ENCODE measurements around the gene TMEM234. TPM values are rescaled to one million over a fixed set of nuclear protein-coding genes. Genes with fewer than 3 reads are reported as not detected.

Gene TMEM234
- total RNA-seq, 1 experiment from 2014 or later: 23.3 TPM

GRCh38 chr1:32247452-32247851, 25.3 kb upstream of the TMEM234 start:
- no peak overlapping the region for H3K27ac ChIP-seq (ENCODE audit: low read length)

DNA sequence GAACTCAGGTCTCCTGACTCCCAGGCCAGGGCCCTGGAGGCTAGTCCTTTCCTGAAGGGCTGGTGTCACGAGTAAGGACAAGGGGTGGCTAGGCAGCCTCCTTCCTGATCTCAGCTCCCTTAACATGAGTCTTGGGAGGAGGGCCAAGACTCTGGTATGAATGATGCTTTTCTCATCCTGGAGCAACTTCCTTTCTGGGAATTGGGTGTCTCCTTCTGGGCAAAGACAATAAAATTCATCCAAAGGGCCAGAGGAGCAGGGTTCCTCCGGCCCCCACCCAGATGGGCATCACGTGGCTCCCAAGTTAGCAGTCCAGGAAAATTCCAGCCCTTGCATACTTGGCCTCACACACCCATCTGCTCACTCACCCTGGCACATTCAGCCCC, 24.7 kb upstream of the TMEM234 start, which contains the start of gene FAM167B:
Gene FAM167B, plus strand, starts transcription at position 335 of the 386 bp plus-strand sequence. CDS start 200 bp downstream, outside the sequence.
- no TSS peak for BruUV-seq (replicated peaks)
- H3K4me3 ChIP-seq (ENCODE audit: low read depth in 2 of 2, low read length in 2 of 2): no peak within 1 kb of the TSS
- intact Hi-C loops (cut with micrococcal nuclease; ENCODE audit: unreplicated experiment): no loop called here
- no peak for DNase-seq (ENCODE audit: low read depth, low spot score)
- H3K27me3 ChIP-seq (ENCODE audit: control insufficient read depth, insufficient read depth, low read length): no peaks in the 10 kb centered on the region
- ChIA-PET CTCF (interaction anchor here (0.6 kb wide), 3 partner anchors 13 to 43 kb away, joined by 5 to 21 read pairs (median 6); no protein-coding TSS in a partner anchor), POLR2A (interaction anchor here (0.6 to 0.7 kb wide), 2 partner anchors 22 to 24 kb away, joined by 3 to 4 read pairs; no protein-coding TSS in a partner anchor)
- no peaks in the 10 kb centered on the region for H3K9me3 ChIP-seq (ENCODE audit: control insufficient read depth, insufficient read depth, low read depth, low read length)
- in situ Hi-C loops (cut with HindIII; ENCODE audit: low pct_unique_long_range_greater_than_20kb, low sequenced_read_pairs): no loop called here
- peaks cover 12% of the 10 kb centered on the region for H3K4me1 ChIP-seq (ENCODE audit: control insufficient read depth, insufficient read depth, low read length)
- no peak within 1 kb of the TSS for H3K27ac ChIP-seq (ENCODE audit: low read length)
- TF ChIP-seq TCF7L2 (IDR thresholded peaks at IDR 0.05; ENCODE audit: low read depth, low read length) (no peak), CTCF (IDR thresholded peaks at IDR 0.05) (no peak), POLR2AphosphoS5 (IDR thresholded peaks at IDR 0.05; ENCODE audit: low read depth, low read length) (no peak), REST (IDR thresholded peaks at IDR 0.05; ENCODE audit: insufficient read depth in 1 of 2, low read depth in 2 of 2, low read length in 1 of 2) (no peak), SIN3A (IDR thresholded peaks at IDR 0.05; ENCODE audit: borderline replicate concordance, insufficient read depth, low read depth, low read length) (no peak)
- no peak for ATAC-seq
- no peaks in the 10 kb centered on the region for H3K36me3 ChIP-seq (ENCODE audit: control insufficient read depth, insufficient read depth, low read length)

More at GRCh38 chr1:32247452-32247851, 25.3 kb upstream of the TMEM234 start:
- DNase-seq (ENCODE audit: low read depth, low spot score) (no peak), ATAC-seq (no peak)
- peaks cover 10% of the 10 kb centered on the region for H3K4me1 ChIP-seq (ENCODE audit: control insufficient read depth, insufficient read depth, low read length)
- no peaks in the 10 kb centered on the region for H3K27me3 ChIP-seq (ENCODE audit: control insufficient read depth, insufficient read depth, low read length)
- in situ Hi-C loops (cut with HindIII; ENCODE audit: low pct_unique_long_range_greater_than_20kb, low sequenced_read_pairs): no loop called here
- CTCF ChIA-PET: interaction anchor here (0.5 to 1.0 kb wide), 4 partner anchors 36 to 58 kb away, joined by 4 to 21 read pairs (median 8); no protein-coding TSS in a partner anchor
- intact Hi-C loops (cut with micrococcal nuclease; ENCODE audit: unreplicated experiment): no loop called here
- TF ChIP-seq SIN3A (IDR thresholded peaks at IDR 0.05; ENCODE audit: borderline replicate concordance, insufficient read depth, low read depth, low read length): no peak
- no peak for TF ChIP-seq TCF7L2 (IDR thresholded peaks at IDR 0.05; ENCODE audit: low read depth, low read length)
- TF ChIP-seq REST (IDR thresholded peaks at IDR 0.05; ENCODE audit: insufficient read depth in 1 of 2, low read depth in 2 of 2, low read length in 1 of 2): no peak
- TF ChIP-seq POLR2AphosphoS5 (IDR thresholded peaks at IDR 0.05; ENCODE audit: low read depth, low read length): no peak
- no peak for TF ChIP-seq CTCF (IDR thresholded peaks at IDR 0.05)
- no peak overlapping the region for H3K4me3 ChIP-seq (ENCODE audit: low read depth in 2 of 2, low read length in 2 of 2)
- no TSS peak for BruUV-seq (replicated peaks)
- POLR2A ChIA-PET: interaction anchor here (0.5 kb wide), 1 partner anchor 24 kb away, joined by 7 read pairs; no protein-coding TSS in a partner anchor
- no peaks in the 10 kb centered on the region for H3K9me3 ChIP-seq (ENCODE audit: control insufficient read depth, insufficient read depth, low read depth, low read length)
- H3K36me3 ChIP-seq (ENCODE audit: control insufficient read depth, insufficient read depth, low read length): no peaks in the 10 kb centered on the region

All from Panc1 (cell line).